IMR-90 (cell line): ENCODE measurements around the gene PABPC1L. TPM values are rescaled to one million over a fixed set of nuclear protein-coding genes. Genes with fewer than 3 reads are reported as not detected.

Source experiments
- ATAC-seq: fragments of 200-7000 bp; cut with Tn5 transposase; 2 replicates; pipeline ENCODE4 v1.9.1; 2020; ENCODE audit warnings: low read depth, mild to moderate bottlenecking, moderate library complexity
- BruUV-seq: library from RNA; stranded (reverse); fragments of 400-500 nt; replicated peaks from 2 replicates; lab custom pipeline; 2021; lab: Mats Ljungman, UMichigan
- CTCF ChIA-PET: fragments of 300-600 bp; formaldehyde crosslinking; extraction: SDS; loops from one replicate; lab custom pipeline; 2021; ENCODE audit warnings: antibody characterized with exemption; lab: Yijun Ruan, JAX
- POLR2A ChIA-PET: fragments of 300-600 bp; sonication (Branson Sonifier 250); formaldehyde crosslinking; loops from one replicate; lab custom pipeline; 2022; ENCODE audit warnings: antibody characterized with exemption; ENCODE audit not compliant: unreplicated experiment; lab: Charles Lee
- DNase-seq: peaks from one replicate; pipeline ENCODE4 v3.0.0; 2013
- H2AFZ ChIP-seq: replicated peaks from 2 replicates; pipeline ENCODE3; 2013; ENCODE audit warnings: low read length, mild to moderate bottlenecking; ENCODE audit not compliant: poor library complexity
- H2AK5ac ChIP-seq: 2 replicates; pipeline ENCODE4 v1.6.1; 2013; ENCODE audit warnings: low read depth, low read length, inconsistent platforms
- H2AK9ac ChIP-seq: replicated peaks from 2 replicates; pipeline ENCODE3; 2013; ENCODE audit warnings: mild to moderate bottlenecking, low read depth, low read length, moderate library complexity; ENCODE audit not compliant: poor library complexity
- H2BK120ac ChIP-seq: 2 replicates; pipeline ENCODE4 v1.6.1; 2013; ENCODE audit warnings: low read depth, low read length, inconsistent platforms
- H2BK15ac ChIP-seq: 3 replicates; pipeline ENCODE4 v1.6.1; 2013; ENCODE audit warnings: low read depth, low read length, inconsistent platforms
- H2BK20ac ChIP-seq: 2 replicates; pipeline ENCODE4 v1.6.1; 2013; ENCODE audit warnings: low read depth, mild to moderate bottlenecking, inconsistent platforms, low read length, moderate library complexity
- H2BK5ac ChIP-seq: 2 replicates; pipeline ENCODE4 v1.6.1; 2013; ENCODE audit warnings: mild to moderate bottlenecking, low read depth, low read length, inconsistent platforms; ENCODE audit not compliant: poor library complexity, severe bottlenecking
- H3K14ac ChIP-seq: replicated peaks from 2 replicates; pipeline ENCODE4 v1.6.1; 2013; ENCODE audit warnings: low read depth, low read length, inconsistent platforms
- H3K18ac ChIP-seq: 2 replicates; pipeline ENCODE4 v1.6.1; 2013; ENCODE audit warnings: low read depth, low read length, control low read depth
- H3K23ac ChIP-seq: 2 replicates; pipeline ENCODE4 v1.6.1; 2013; ENCODE audit warnings: low read depth, low read length, inconsistent platforms
- H3K27ac ChIP-seq: 2 replicates; pipeline ENCODE4 v1.5.1; 2013; ENCODE audit warnings: mild to moderate bottlenecking, control low read depth, low read length; ENCODE audit not compliant: insufficient read depth
- H3K27me3 ChIP-seq: 2 replicates; pipeline ENCODE4 v1.6.1; 2013; ENCODE audit warnings: low read length; ENCODE audit not compliant: control insufficient read depth, insufficient read depth
- H3K36me3 ChIP-seq: 2 replicates; pipeline ENCODE4 v1.6.1; 2013; ENCODE audit warnings: low read length, mixed read lengths; ENCODE audit not compliant: control insufficient read depth, insufficient read depth
- H3K4ac ChIP-seq: 2 replicates; pipeline ENCODE4 v1.6.1; 2013; ENCODE audit warnings: low read depth, low read length, inconsistent platforms
- H3K4me1 ChIP-seq: 2 replicates; pipeline ENCODE4 v1.6.1; 2013; ENCODE audit warnings: low read length, mixed read lengths; ENCODE audit not compliant: control insufficient read depth, insufficient read depth
- H3K4me2 ChIP-seq: 2 replicates; pipeline ENCODE4 v1.6.1; 2013; ENCODE audit warnings: low read depth, mild to moderate bottlenecking, control low read depth, low read length, moderate library complexity
- H3K4me3 ChIP-seq: 2 replicates; pipeline ENCODE4 v1.5.1; 2013; ENCODE audit warnings: low read depth, mild to moderate bottlenecking, control low read depth, low read length, moderate library complexity; ENCODE audit not compliant: insufficient read depth
- H3K56ac ChIP-seq: 2 replicates; pipeline ENCODE4 v1.6.1; 2013; ENCODE audit warnings: low read length, inconsistent platforms; ENCODE audit not compliant: insufficient read depth; ENCODE audit errors: extremely low read depth
- H3K79me1 ChIP-seq, 2 experiments: 2 replicates each; pipeline ENCODE4 v1.6.1; 2013; ENCODE audit warnings: low read length in 2 of 2, inconsistent platforms in 1 of 2, low read depth in 1 of 2
- H3K9ac ChIP-seq: 2 replicates; pipeline ENCODE4 v1.6.1; 2013; ENCODE audit warnings: low read depth, low read length, control low read depth
- H3K9me1 ChIP-seq: 2 replicates; pipeline ENCODE4 v1.6.1; 2013; ENCODE audit warnings: low read length, inconsistent platforms; ENCODE audit not compliant: insufficient read depth
- H3K9me3 ChIP-seq: 2 replicates; pipeline ENCODE4 v1.6.1; 2013; ENCODE audit warnings: low read length; ENCODE audit not compliant: control insufficient read depth, insufficient read depth
- H4K20me1 ChIP-seq: 2 replicates; pipeline ENCODE4 v1.6.1; 2013; ENCODE audit warnings: low read length, inconsistent platforms; ENCODE audit not compliant: insufficient read depth
- H4K5ac ChIP-seq: 2 replicates; pipeline ENCODE4 v1.6.1; 2013; ENCODE audit warnings: mild to moderate bottlenecking, low read depth, low read length, control low read depth
- H4K8ac ChIP-seq, 2 experiments: 2 replicates each; pipeline ENCODE4 v1.6.1; 2013; ENCODE audit warnings: low read depth in 2 of 2, low read length in 2 of 2, control low read depth in 1 of 2, inconsistent platforms in 1 of 2
- H4K91ac ChIP-seq: 2 replicates; pipeline ENCODE4 v1.6.1; 2013; ENCODE audit warnings: low read depth, low read length, inconsistent platforms; ENCODE audit not compliant: insufficient read depth
- MAFK ChIP-seq: IDR thresholded peaks from 2 replicates; pipeline ENCODE4 v1.6.1; 2012; ENCODE audit warnings: low read depth, low read length, improper control_type of control experiment
- RAD21 ChIP-seq: IDR thresholded peaks from 2 replicates; pipeline ENCODE4 v1.6.1; 2012; ENCODE audit warnings: low read length, improper control_type of control experiment
- WGBS, 2 experiments: methylation state at CpG; one replicate each; pipeline versions ENCODE4 v1.1.5 to v1.1.7; 2013; ENCODE audit warnings: missing lambda C conversion rate in 2 of 2; ENCODE audit not compliant: insufficient read length in 1 of 2; ENCODE audit errors: extremely low coverage in 2 of 2; 5-methylcytosine and 5-hydroxymethylcytosine counted together
- dilution Hi-C: fragments of 300-500 bp; cut with HindIII; formaldehyde crosslinking; loops from one replicate; pipeline ENCODE4 v1.14.3; 2018; ENCODE audit warnings: low sequenced_read_pairs; ENCODE audit not compliant: unreplicated experiment
- in situ Hi-C: fragments of 300-500 bp; cut with MboI; formaldehyde crosslinking; loops from 3 replicates; pipeline ENCODE4 v1.14.3; 2019; ENCODE audit warnings: low sequenced_read_pairs, inconsistent platforms, mixed read lengths
- intact Hi-C: fragments of 100-400 bp; cut with micrococcal nuclease; formaldehyde crosslinking; loops from 2 replicates; pipeline ENCODE4 v1.10.0; 2022
- polyA plus RNA-seq, 3 experiments: library from polyadenylated mRNA; depleted of rRNA; stranded (reverse); fragments of >200 nt; gene quantifications; 2 replicates each; pipeline ENCODE4 v1.2.3, GENCODE V29; 2012; ENCODE audit warnings: low replicate concordance in 1 of 3
- total RNA-seq: library from RNA; depleted of rRNA; stranded (reverse); fragments of >200 nt; gene quantifications from 2 replicates; pipeline ENCODE4 v1.2.3, GENCODE V29; 2012

Gene PABPC1L
- total and polyA plus RNA-seq, 2 of the 4 experiments (the other 2 are of a cell fraction), result 6.1 to 82.4 TPM

GRCh38 chr20:44866703-44867335 is 43.0 kb upstream of the PABPC1L start:
- Histone ChIP-seq H3K9me3 (no peaks in the 10 kb centered on the region), H3K9me1 (no peaks in the 10 kb centered on the region), H3K9ac (no peak overlapping the region), H3K27ac (no peak overlapping the region), H3K4me1 (no peaks in the 10 kb centered on the region), H4K8ac (no peak overlapping the region), H3K4me2 (no peak overlapping the region), H2BK120ac (no peak overlapping the region), H4K5ac (no peak overlapping the region), H4K91ac (no peak overlapping the region), H3K23ac (no peak overlapping the region), H3K36me3 (no peaks in the 10 kb centered on the region), H2BK20ac (no peak overlapping the region), H3K18ac (no peak overlapping the region), H3K27me3 (peaks cover 29% of the 10 kb centered on the region), H3K4ac (no peak overlapping the region), H2AK5ac (no peak overlapping the region), H3K14ac (no peak overlapping the region), H3K4me3 (no peak overlapping the region), H2AK9ac (no peak overlapping the region), H2BK15ac (no peak overlapping the region), H2BK5ac (no peak overlapping the region), H3K56ac (no peak overlapping the region), H4K20me1 (no peaks in the 10 kb centered on the region), H3K79me1 (no peaks in the 10 kb centered on the region), H2AFZ (no peak overlapping the region)
- intact Hi-C loops (loop anchor here (1.0 to 2.0 kb wide), 3 partner anchors 120 to 478 kb away; no protein-coding TSS in a partner anchor), dilution Hi-C loops (no loop called here), in situ Hi-C loops (loop anchor here (5.0 to 25.0 kb wide), 3 partner anchors 125 to 480 kb away; no protein-coding TSS in a partner anchor)
- no TSS peak for BruUV-seq
- DNase-seq, result no peak
- no peak for ATAC-seq
- 67% methylated on average over 3 of the region's 8 CpGs; no CpG with 5 or more reads in 1 of the 2 experiments for WGBS, 2 experiments
- TF ChIP-seq MAFK, result peak; percentile 93
- no peak for TF ChIP-seq RAD21
- CTCF ChIA-PET, result interaction anchor here (0.8 to 1.7 kb wide), 5 partner anchors 19 to 183 kb away, joined by 3 to 6 read pairs (median 3); partner anchors contain the start of gene YWHAB
- POLR2A ChIA-PET, result no interaction called here
